Vagina (tissue), 2 donors: ENCODE results near the gene FAM163B.

Experiments used
- POLR2A ChIP-seq, 2 donors: fragments of 450-650 bp; IDR thresholded peaks; one replicate each; pipeline ENCODE4 v1.6.1; 2017; ENCODE audit warnings: antibody characterized with exemption in 2 of 2, mild to moderate bottlenecking in 2 of 2, moderate library complexity in 2 of 2
- TF ChIP-seq, protein P1 (sequence below), 3 experiments: fragments of 450-650 bp in 2 of 3; fragments of 200-600 bp in 1 of 3; sonication (generic) in 1 of 3; IDR thresholded peaks; one replicate each; pipeline ENCODE4 v1.5.1; 2017 to 2019; ENCODE audit warnings: antibody characterized with exemption in 3 of 3, mild to moderate bottlenecking in 2 of 3, moderate library complexity in 2 of 3

- TF ChIP-seq POLR2A (IDR thresholded peaks at IDR 0.05): no peak
- TF ChIP-seq, protein P1, sequence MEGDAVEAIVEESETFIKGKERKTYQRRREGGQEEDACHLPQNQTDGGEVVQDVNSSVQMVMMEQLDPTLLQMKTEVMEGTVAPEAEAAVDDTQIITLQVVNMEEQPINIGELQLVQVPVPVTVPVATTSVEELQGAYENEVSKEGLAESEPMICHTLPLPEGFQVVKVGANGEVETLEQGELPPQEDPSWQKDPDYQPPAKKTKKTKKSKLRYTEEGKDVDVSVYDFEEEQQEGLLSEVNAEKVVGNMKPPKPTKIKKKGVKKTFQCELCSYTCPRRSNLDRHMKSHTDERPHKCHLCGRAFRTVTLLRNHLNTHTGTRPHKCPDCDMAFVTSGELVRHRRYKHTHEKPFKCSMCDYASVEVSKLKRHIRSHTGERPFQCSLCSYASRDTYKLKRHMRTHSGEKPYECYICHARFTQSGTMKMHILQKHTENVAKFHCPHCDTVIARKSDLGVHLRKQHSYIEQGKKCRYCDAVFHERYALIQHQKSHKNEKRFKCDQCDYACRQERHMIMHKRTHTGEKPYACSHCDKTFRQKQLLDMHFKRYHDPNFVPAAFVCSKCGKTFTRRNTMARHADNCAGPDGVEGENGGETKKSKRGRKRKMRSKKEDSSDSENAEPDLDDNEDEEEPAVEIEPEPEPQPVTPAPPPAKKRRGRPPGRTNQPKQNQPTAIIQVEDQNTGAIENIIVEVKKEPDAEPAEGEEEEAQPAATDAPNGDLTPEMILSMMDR (IDR thresholded peaks at IDR 0.05): no peak
Measured at GRCh38 chr9:133599470-133600173, 9.6 kb downstream of the FAM163B start.
